GM18526 (cell line): Measurements from ENCODE around the gene PIEZO1.

ENCODE experiments used
- POLR2A ChIP-seq: IDR thresholded peaks from 3 replicates; pipeline ENCODE4 v1.6.1; 2011; ENCODE audit not compliant: insufficient read length; ENCODE audit errors: extremely low read depth

Gene PIEZO1

GRCh38 chr16:88818575-88818874 is 33.5 kb upstream of the PIEZO1 start:
- no peak for TF ChIP-seq POLR2A

- TF ChIP-seq POLR2A = no peak
Observed at GRCh38 chr16:88817785-88818574, 33.0 kb upstream of the PIEZO1 start.

GRCh38 chr16:88816736-88817535 is 31.9 kb upstream of the PIEZO1 start:
- no peak for TF ChIP-seq POLR2A

GRCh38 chr16:88815901-88816589 is 31.0 kb upstream of the PIEZO1 start:
- no peak for TF ChIP-seq POLR2A

- TF ChIP-seq POLR2A = no peak
Observed at GRCh38 chr16:88815227-88815626, 30.2 kb upstream of the PIEZO1 start.

GRCh38 chr16:88814144-88814502 is 29.1 kb upstream of the PIEZO1 start:
- TF ChIP-seq POLR2A = no peak

GRCh38 chr16:88813269-88814143 is 28.5 kb upstream of the PIEZO1 start:
- TF ChIP-seq POLR2A = no peak

- no peak for TF ChIP-seq POLR2A
Observed at GRCh38 chr16:88812513-88813268, 27.7 kb upstream of the PIEZO1 start.

GRCh38 chr16:88811769-88812512 is 26.9 kb upstream of the PIEZO1 start, which contains the start of gene APRT:
TSS of gene APRT (minus strand) at chr16:88811928. CDS start at chr16:88811899, 29 bp downstream.
- peak; percentile 83 for TF ChIP-seq POLR2A

- peak; percentile 62 for TF ChIP-seq POLR2A
Observed at GRCh38 chr16:88810912-88811768, 26.1 kb upstream of the PIEZO1 start.

GRCh38 chr16:88810166-88810911 is 25.3 kb upstream of the PIEZO1 start:
- TF ChIP-seq POLR2A = peak; percentile 26

GRCh38 chr16:88809676-88810165 is 24.7 kb upstream of the PIEZO1 start:
- TF ChIP-seq POLR2A = no peak
